Fibroblast of the aortic adventitia (primary cell): ENCODE data around the gene STIM1. TPM values are rescaled to one million over a fixed set of nuclear protein-coding genes. Genes with fewer than 3 reads are reported as not detected.

Experiments used
- DNase-seq: peaks from one replicate; pipeline ENCODE4 v3.0.0-alpha.2; 2010; ENCODE audit warnings: low read depth
- H3K4me3 ChIP-seq: 2 replicates; pipeline ENCODE4 v1.5.1; 2011; ENCODE audit warnings: low read depth, mild to moderate bottlenecking, control low read depth, low read length, moderate library complexity
- total RNA-seq: library from RNA; depleted of rRNA; stranded (reverse); fragments of >200 nt; gene quantifications from 2 replicates; pipeline ENCODE4 v1.2.3, GENCODE V29; 2012; ENCODE audit warnings: low replicate concordance
- TF ChIP-seq, protein P1 (sequence below): IDR thresholded peaks from 2 replicates; pipeline ENCODE4 v1.5.1; 2011; ENCODE audit warnings: mild to moderate bottlenecking, low read length, control low read depth, inconsistent platforms; ENCODE audit not compliant: insufficient read depth

The STIM1 gene
- total RNA-seq, 1 donor = 21.6 TPM

GRCh38 chr11:4061700-4062099, 206.2 kb downstream of the STIM1 start:
- no peak for DNase-seq
- H3K4me3 ChIP-seq = no peak overlapping the region
- TF ChIP-seq, protein P1, sequence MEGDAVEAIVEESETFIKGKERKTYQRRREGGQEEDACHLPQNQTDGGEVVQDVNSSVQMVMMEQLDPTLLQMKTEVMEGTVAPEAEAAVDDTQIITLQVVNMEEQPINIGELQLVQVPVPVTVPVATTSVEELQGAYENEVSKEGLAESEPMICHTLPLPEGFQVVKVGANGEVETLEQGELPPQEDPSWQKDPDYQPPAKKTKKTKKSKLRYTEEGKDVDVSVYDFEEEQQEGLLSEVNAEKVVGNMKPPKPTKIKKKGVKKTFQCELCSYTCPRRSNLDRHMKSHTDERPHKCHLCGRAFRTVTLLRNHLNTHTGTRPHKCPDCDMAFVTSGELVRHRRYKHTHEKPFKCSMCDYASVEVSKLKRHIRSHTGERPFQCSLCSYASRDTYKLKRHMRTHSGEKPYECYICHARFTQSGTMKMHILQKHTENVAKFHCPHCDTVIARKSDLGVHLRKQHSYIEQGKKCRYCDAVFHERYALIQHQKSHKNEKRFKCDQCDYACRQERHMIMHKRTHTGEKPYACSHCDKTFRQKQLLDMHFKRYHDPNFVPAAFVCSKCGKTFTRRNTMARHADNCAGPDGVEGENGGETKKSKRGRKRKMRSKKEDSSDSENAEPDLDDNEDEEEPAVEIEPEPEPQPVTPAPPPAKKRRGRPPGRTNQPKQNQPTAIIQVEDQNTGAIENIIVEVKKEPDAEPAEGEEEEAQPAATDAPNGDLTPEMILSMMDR = no peak

DNA sequence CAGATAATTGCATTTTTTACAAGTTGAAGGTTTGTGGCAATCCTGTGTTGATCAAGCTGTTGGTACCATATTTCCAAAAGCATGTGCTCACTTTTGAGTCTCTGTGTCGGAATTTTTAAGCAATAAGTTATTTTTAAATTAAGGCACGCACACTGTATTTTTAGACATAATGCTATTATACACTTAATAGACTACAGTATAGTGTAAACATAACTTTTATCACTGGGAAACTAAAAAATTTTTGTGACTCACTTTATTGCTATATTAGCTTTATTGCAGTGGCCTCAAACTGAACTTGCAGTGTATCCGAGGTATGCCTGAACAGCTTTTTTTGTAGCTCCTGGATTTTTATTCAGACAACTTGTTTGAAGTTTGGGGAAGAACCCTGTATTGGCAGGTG, 207.9 kb downstream of the STIM1 start:
- DNase-seq = no peak
- TF ChIP-seq, protein P1 = no peak

DNA sequence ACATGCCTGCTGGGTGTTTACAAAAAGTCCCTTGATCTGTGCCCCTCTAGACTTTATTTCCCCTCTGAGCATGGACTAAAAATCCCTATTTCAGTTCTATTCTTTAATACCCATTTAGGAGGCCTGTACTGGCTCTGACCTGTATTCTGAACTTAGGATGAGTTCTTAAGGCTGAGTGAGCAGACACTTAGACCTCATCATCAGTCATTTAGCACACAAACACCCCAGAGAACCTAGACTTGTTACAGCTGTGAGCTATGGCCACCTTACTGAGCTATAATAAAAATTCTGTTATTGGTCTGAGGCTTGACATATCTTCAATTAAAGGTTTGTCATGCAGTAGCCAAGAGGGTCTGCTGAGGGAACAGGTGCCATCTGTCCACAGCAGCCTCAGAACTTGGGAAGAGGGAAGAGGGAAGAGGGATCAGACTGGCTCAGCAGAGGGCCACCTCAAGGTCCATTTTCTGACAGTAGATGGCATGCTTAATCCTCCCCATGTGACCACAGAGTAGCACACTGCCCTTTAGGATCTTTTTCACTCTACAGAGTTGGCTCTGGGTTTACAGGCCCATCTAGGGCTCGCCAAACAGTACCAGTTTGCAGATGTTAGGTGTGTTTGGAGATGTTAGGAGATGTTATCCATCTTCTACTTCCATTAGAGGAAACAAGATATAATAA, 209.0 kb downstream of the STIM1 start:
- TF ChIP-seq, protein P1 = no peak
- H3K4me3 ChIP-seq = no peak overlapping the region

More for the DNA sequence above, 207.9 kb downstream of the STIM1 start:
- H3K4me3 ChIP-seq = no peak overlapping the region

DNA sequence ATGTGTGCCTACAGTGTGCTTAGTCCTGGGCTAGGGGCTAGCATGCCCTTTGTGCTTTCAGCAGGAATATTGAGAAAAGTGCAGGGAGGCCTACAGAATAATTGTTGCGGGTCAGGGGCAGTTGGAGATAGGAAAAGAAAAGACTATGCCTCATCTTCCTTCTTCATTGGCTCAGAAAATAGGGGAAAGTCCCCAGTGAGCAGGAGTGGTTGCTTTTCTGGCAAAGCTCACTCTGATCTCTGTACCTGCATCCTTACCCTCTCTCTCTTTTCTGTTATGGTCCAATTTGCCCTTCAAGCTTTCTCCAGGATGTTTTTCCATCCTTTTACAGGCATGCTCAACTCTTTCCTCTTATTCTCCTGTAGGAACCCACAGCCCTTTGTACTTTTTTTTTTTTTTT, 209.6 kb downstream of the STIM1 start:
- TF ChIP-seq, protein P1 = no peak
- H3K4me3 ChIP-seq = no peak overlapping the region
- no peak for DNase-seq

More for the DNA sequence above, 209.0 kb downstream of the STIM1 start:
- DNase-seq = no peak

DNA sequence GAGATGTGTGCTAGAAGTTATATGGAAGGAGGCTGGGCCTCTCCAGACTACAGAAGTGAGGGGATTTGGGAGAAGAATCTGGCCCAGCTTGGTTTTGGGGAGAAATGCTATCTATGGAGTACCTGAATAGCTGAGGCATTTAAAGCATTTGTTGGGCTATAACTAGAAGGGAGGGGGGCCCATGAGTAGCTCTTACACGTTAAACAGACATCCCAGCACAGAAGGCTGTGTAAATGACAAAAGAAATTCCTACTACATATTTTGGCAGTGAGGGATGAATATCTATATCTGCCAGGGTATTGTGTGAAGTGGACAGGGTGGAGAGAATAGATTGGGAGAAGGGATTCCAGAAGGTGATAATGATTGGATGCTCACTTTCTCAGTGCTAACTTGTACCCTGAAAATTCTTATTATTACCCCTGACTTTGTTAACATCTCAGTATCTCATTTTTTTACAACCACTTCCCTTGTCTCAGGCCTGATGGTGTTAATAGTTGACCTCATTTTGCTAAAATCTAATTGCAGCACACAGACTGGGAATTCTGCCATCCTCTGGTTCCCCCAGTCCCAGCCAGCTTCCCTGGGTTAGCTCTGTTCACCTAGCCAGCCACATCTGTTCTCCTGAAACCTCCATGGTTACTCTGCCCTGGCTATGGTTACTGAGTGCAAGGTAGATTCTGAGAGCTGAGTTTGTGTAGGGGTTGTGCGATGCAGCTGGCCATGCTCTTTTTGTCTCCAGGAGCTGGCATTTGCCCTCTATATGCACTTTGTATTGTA, 210.3 kb downstream of the STIM1 start:
- TF ChIP-seq, protein P1 = no peak
- DNase-seq = peak; percentile 64
- H3K4me3 ChIP-seq = no peak overlapping the region

GRCh38 chr11:4066910-4067309, 211.4 kb downstream of the STIM1 start:
- TF ChIP-seq, protein P1 = no peak
- no peak for DNase-seq
- no peak overlapping the region for H3K4me3 ChIP-seq
